GM21717 (cell line): ENCODE data around the gene HBA1.
"Not testable (repeated sequence)": the region's sequence is repeated elsewhere in the genome, so short reads cannot be mapped to it uniquely, and the experiment has no call there.

Experiments
- ATAC-seq: cut with Tn5 transposase; IDR thresholded peaks from one replicate; pipeline ENCODE4 v1.9.1; 2021; ENCODE audit warnings: mild to moderate bottlenecking, moderate library complexity; ENCODE audit not compliant: unreplicated experiment

Gene HBA1

DNA sequence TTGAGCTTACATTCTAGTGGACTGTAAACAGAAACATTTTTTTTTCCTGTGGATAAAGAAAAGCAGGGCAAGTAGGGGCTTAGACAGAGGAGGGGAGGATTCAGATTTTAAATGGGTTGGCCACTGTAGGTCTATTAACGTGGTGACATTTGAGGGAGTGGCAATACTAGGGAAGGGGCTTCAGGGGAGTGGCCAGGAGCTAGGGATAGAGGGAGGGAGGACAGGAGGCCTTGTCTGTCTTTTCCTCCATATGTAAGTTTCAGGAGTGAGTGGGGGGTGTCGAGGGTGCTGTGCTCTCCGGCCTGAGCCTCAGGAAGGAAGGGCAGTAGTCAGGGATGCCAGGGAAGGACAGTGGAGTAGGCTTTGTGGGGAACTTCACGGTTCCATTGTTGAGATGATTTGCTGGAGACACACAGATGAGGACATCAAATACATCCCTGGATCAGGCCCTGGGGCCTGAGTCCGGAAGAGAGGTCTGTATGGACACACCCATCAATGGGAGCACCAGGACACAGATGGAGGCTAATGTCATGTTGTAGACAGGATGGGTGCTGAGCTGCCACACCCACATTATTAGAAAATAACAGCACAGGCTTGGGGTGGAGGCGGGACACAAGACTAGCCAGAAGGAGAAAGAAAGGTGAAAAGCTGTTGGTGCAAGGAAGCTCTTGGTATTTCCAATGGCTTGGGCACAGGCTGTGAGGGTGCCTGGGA, 17.2 kb upstream of the HBA1 start:
- no peak for ATAC-seq

DNA sequence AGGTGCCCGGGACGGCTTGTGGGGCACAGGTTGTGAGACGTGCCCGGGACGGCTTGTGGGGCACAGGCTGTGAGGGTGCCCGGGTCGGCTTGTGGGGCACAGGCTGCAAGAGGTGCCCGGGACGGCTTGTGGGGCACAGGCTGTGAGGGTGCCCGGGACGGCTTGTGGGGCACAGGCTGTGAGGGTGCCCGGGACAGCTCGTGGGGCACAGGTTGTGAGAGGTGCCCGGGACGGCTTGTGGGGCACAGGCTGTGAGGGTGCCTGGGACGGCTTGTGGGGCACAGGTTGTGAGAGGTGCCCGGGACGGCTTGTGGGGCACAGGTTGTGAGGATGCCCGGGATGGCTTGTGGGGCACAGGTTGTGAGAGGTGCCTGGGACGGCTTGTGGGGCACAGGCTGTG, 16.2 kb upstream of the HBA1 start:
- not testable (repeated sequence) for ATAC-seq

GRCh38 chr16:160691-161190, 15.7 kb upstream of the HBA1 start:
- ATAC-seq: no peak

DNA sequence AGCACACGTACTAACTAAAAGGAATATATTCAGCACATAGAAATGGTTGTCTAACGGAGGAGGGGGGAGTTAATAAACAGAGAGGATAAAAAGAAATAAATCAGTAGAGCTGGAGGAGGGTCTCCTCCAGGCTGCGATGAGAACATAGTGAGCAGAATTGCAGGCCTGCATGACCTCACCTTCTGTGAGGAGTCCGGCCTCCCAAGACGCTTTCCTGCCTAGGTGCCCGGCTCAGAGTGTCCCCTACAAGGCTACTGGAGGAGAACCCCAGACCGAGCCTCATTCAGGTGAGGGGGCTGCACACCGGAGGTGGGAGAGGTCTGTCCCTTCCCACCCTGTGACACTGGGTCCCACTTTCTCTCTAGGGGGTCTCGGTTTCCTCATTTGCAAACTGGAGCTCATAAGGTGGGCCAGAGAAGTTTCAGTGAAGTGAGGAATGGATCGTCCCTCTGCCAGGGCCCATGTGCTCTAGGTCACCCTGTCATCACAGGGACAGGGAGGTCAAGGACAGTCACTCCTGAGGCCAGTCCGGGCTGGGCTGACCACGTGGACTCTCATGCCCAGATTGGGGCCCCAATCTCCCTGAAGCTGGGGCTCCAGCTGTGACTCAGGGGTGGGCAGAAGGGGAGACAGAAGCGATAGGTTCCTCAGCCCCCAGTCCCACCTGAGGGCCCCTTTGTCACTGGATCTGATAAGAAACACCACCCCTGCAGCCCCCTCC, 14.0 kb upstream of the HBA1 start:
- no peak for ATAC-seq

DNA sequence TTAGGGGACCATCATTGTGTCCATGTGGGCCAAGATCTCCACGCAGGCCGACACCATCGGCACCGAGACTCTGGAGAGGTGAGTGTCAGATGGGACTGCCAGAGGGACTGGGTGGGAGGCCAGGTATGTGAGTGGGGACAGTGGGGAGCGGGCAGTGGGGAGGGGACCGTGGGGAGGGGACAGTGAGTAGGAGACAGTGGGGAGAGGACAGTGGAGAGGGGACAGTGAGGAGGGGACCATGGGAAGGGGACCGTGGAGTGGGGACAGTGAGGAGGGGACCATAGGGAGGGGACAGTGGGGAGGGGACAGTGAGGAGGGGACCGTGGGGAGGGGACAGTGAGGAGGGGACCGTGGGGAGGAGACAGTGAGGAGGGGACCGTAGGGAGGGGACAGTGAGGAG, 13.3 kb upstream of the HBA1 start:
- not testable (repeated sequence) for ATAC-seq

- not testable (repeated sequence) for ATAC-seq
These were observed 12.8 kb upstream of the HBA1 start for GRCh38 chr16:163696-164095.

- ATAC-seq: not testable (repeated sequence)
These were observed 12.2 kb upstream of the HBA1 start for GRCh38 chr16:164134-164823.

GRCh38 chr16:164827-165538, 11.5 kb upstream of the HBA1 start:
- no peak for ATAC-seq

GRCh38 chr16:165539-166374, 10.7 kb upstream of the HBA1 start, which contains the start of gene HBM:
HBM (plus strand) TSS chr16:165978; CDS start chr16:165998, 20 bp downstream.
- no peak for ATAC-seq

- no peak for ATAC-seq
These were observed 9.9 kb upstream of the HBA1 start for GRCh38 chr16:166375-167121.

GRCh38 chr16:167122-167690, 9.3 kb upstream of the HBA1 start:
- no peak for ATAC-seq

DNA sequence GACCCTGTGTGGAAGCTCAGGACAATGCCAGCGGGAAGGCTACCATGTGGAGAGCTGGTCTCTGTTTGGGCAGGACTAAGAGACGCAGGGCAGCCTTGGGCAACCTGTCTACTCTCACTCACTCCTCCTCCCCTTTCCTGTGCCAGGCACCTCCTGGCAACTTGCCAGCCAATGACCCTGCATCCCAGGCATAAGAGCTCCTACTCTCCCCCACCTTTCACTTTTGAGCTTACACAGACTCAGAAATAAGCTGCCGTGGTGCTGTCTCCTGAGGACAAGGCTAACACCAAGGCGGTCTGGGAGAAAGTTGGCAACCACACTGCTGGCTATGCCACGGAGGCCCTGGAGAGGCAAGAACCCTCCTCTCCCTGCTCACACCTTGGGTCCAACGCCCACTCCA, 8.1 kb upstream of the HBA1 start:
- ATAC-seq: no peak

GRCh38 chr16:169014-169413, 7.5 kb upstream of the HBA1 start:
- no peak for ATAC-seq

DNA sequence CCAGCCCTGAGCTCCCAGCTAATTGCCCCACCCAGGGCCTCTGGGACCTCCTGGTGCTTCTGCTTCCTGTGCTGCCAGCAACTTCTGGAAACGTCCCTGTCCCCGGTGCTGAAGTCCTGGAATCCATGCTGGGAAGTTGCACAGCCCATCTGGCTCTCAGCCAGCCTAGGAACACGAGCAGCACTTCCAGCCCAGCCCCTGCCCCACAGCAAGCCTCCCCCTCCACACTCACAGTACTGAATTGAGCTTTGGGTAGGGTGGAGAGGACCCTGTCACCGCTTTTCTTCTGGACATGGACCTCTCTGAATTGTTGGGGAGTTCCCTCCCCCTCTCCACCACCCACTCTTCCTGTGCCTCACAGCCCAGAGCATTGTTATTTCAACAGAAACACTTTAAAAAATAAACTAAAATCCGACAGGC, 6.4 kb upstream of the HBA1 start:
- ATAC-seq: not testable (repeated sequence)

- ATAC-seq: no peak
These were observed 5.7 kb upstream of the HBA1 start for GRCh38 chr16:170788-171187.

DNA sequence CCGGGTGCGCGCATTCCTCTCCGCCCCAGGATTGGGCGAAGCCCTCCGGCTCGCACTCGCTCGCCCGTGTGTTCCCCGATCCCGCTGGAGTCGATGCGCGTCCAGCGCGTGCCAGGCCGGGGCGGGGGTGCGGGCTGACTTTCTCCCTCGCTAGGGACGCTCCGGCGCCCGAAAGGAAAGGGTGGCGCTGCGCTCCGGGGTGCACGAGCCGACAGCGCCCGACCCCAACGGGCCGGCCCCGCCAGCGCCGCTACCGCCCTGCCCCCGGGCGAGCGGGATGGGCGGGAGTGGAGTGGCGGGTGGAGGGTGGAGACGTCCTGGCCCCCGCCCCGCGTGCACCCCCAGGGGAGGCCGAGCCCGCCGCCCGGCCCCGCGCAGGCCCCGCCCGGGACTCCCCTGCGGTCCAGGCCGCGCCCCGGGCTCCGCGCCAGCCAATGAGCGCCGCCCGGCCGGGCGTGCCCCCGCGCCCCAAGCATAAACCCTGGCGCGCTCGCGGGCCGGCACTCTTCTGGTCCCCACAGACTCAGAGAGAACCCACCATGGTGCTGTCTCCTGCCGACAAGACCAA, 4.0 kb upstream of the HBA1 start, which contains the start of gene HBA2:
TSS of gene HBA2 (plus strand) at position 503 of the 568 bp plus-strand sequence. CDS start at position 540, 37 bp downstream.
- ATAC-seq: not testable (repeated sequence)

DNA sequence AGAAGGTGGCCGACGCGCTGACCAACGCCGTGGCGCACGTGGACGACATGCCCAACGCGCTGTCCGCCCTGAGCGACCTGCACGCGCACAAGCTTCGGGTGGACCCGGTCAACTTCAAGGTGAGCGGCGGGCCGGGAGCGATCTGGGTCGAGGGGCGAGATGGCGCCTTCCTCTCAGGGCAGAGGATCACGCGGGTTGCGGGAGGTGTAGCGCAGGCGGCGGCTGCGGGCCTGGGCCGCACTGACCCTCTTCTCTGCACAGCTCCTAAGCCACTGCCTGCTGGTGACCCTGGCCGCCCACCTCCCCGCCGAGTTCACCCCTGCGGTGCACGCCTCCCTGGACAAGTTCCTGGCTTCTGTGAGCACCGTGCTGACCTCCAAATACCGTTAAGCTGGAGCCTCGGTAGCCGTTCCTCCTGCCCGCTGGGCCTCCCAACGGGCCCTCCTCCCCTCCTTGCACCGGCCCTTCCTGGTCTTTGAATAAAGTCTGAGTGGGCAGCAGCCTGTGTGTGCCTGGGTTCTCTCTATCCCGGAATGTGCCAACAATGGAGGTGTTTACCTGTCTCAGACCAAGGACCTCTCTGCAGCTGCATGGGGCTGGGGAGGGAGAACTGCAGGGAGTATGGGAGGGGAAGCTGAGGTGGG, 3.1 kb upstream of the HBA1 start:
- ATAC-seq: not testable (repeated sequence)
